Activated CD8-positive, alpha-beta memory T cell treated with anti-CD3 and anti-CD28 coated beads for 24 hours (primary cell): ENCODE measurements around the gene GTF3C4.

Experiments used
- DNase-seq: peaks from one replicate; pipeline ENCODE4 v3.0.0-alpha.2; 2020

The GTF3C4 gene

DNA sequence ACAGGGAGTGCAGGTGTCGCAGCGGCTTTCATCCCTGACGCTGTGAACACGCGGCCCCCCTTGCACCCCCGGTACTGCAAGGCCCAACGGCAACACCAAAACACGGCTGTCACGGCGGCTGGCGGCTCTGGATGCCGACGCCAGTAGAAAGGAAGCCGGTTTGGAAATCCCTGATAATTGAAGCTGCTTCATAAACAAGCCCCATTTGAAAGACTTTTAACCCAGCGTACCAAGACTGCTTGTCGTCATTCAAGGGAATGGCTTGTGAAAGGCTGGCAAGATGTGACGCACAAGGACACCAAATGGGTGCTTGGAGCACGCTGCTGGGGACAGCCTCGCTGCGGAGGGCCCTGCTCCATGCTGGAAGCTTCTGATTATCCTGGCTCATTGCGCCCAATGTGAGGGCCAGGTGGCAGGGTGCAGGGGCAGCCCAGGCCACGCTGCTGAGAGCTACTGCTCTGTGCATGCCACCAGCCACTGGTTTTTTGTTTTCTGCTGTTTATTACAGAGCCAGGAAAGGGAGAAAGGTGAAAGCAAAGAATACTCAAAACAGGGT, 63.1 kb downstream of the GTF3C4 start:
- no peak for DNase-seq

DNA sequence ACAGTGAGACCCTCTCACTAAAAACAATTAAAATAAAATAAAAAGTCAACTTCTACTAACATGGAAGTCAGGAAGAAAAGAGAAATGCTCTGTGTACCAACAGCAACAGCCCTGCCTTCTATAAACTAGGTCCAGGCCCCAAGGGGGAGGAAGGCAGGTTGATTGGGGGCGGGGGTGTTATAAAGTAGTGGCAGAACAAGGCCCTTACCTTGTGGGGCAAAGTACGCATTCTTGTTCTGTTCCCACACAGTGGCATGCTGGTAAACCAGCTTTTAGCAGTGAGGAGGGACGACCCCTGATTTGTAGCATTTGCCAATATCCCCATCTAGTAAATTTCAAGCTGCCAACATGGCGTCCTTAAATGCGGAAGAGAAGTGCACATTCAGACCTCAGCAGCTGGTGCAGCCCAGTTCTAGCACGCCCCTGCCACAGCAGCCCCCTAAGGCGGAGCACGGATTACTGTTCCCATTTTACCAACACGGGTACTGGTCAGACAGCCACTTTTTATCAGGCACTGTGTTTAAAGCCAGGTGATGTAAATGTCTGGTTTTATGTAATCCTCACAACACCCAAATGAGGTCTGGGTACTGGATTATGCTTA, 69.5 kb downstream of the GTF3C4 start:
- DNase-seq = no peak

GRCh38 chr9:132740526-132741309, 70.5 kb downstream of the GTF3C4 start:
- DNase-seq = no peak

DNA sequence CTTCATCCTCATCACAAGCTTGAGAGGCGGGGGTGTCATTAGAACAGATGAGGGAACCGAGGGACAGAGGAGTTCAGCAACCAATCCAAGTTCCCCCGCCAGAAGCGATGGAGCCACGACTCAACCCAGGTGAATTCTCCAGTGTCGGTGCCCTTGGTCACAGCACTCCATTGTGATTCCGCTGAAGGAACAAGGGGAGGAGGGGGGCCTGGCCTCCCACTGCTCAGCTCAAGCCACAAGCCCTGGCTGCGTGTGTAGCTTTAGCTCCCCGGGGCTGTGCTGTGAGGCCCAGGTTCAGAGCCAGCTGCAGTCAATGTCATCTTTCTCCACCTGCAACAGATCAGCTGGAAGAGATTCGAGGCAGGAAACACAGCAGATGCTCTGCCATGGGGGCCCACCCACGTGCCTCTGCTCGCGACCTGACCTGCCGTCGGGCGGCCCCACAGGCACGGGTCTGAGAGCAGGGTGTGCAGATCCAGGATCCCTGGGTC, 72.6 kb downstream of the GTF3C4 start:
- no peak for DNase-seq

- DNase-seq = no peak
Observed at GRCh38 chr9:132743931-132744479, 73.7 kb downstream of the GTF3C4 start.
